ENCODE measurements around the gene BEST1.
"Not testable (repeated sequence)": the region's sequence is repeated elsewhere in the genome, so short reads cannot be mapped to it uniquely, and the experiment has no call there.

BEST1 gene

DNA sequence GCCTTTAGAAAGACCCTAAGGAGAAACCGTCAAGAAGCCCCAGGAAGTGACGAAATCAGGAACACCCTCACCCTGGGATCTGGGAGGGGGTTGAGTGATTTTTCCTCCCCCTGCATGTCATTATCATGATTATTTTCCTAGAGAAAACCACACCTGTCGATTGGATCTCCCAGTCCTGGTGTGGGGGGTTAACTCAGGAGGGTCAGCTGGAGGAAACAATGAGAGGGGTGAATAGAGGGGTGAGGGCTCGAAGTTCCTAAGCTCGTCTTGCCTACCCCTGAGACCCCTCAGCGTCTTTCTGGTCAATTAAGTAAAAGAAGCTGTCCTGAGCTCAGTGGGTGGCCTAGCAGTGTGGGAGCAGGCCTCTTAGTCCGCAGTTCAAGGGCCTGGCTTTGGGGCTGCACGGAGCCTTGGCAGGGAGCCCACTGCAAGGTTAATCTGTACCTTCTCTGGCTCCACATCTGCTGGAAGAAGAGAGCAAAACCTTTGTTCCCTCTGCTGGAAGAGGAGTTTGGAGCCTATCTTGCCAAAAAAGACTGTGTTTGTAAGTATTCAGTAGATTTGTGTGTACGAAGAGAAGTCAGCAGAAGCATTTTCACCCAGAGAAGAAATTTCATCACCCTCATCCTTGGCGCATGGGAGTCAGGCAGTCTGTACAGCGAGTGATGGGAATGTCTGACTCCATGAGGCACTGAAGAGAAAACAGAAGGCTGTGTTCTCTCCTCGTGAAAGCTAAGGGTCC lies 51.5 kb downstream of the BEST1 start:
- Histone ChIP-seq H4K20me1 (ENCODE audit: control insufficient read depth, insufficient read depth, low read depth, low read length) (no peaks in the 10 kb centered on the region), H3K4me3 (ENCODE audit: low read length) (no peak overlapping the region), H3K4me1 (ENCODE audit: control insufficient read depth, low read length) (peaks cover 6% of the 10 kb centered on the region), H3K79me2 (ENCODE audit: control insufficient read depth, low read length) (no peaks in the 10 kb centered on the region), H3K4me2 (ENCODE audit: low read length) (no peak overlapping the region), H3K27me3 (ENCODE audit: control insufficient read depth, low read length) (no peaks in the 10 kb centered on the region; the same call in 1 of the 2 replicates), H3K9me2 (replicated peaks; ENCODE audit: control insufficient read depth, low read length) (no peaks in the 10 kb centered on the region), H3F3A (ENCODE audit: control insufficient read depth, insufficient read depth) (no peaks in the 10 kb centered on the region), H3K36me3 (ENCODE audit: control insufficient read depth, low read length) (no peaks in the 10 kb centered on the region), H3K27ac (ENCODE audit: low read depth, low read length) (no peak overlapping the region), H3K9me3 (ENCODE audit: control insufficient read depth, insufficient read depth, low read length) (no peaks in the 10 kb centered on the region)
- no peak for TF ChIP-seq EZH2phosphoT487 (IDR thresholded peaks at IDR 0.05; ENCODE audit: borderline replicate concordance, low read length)
- TF ChIP-seq, protein P1, sequence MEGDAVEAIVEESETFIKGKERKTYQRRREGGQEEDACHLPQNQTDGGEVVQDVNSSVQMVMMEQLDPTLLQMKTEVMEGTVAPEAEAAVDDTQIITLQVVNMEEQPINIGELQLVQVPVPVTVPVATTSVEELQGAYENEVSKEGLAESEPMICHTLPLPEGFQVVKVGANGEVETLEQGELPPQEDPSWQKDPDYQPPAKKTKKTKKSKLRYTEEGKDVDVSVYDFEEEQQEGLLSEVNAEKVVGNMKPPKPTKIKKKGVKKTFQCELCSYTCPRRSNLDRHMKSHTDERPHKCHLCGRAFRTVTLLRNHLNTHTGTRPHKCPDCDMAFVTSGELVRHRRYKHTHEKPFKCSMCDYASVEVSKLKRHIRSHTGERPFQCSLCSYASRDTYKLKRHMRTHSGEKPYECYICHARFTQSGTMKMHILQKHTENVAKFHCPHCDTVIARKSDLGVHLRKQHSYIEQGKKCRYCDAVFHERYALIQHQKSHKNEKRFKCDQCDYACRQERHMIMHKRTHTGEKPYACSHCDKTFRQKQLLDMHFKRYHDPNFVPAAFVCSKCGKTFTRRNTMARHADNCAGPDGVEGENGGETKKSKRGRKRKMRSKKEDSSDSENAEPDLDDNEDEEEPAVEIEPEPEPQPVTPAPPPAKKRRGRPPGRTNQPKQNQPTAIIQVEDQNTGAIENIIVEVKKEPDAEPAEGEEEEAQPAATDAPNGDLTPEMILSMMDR (IDR thresholded peaks at IDR 0.05; ENCODE audit: low read depth, low read length, poor library complexity, severe bottlenecking) = no peak

DNA sequence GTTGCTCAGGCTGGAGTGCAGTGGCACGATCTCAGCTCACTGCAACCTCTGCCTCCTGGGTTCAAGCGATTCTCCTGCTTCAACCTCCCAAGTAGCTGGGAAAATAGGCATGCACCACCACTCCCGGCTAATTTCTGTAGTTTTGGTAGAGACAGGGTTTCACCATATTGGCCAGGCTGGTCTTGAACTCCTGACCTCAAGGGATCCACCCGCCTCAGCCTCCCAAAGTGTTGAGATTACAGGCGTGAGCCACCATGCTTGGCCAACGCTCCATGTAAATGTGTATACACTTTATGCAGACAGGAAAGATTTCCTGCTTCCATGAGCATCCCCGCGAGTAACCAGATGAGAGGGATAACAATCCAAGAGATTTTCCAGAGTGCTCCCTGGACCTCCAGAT lies 52.1 kb downstream of the BEST1 start:
- not testable (repeated sequence) for H3K27ac ChIP-seq (ENCODE audit: low read depth, low read length); H3K9me2 ChIP-seq (replicated peaks; ENCODE audit: control insufficient read depth, low read length); H3K27me3 ChIP-seq (ENCODE audit: control insufficient read depth, low read length); H3K79me2 ChIP-seq (ENCODE audit: control insufficient read depth, low read length); H3K4me2 ChIP-seq (ENCODE audit: low read length); H3K4me1 ChIP-seq (ENCODE audit: control insufficient read depth, low read length); H4K20me1 ChIP-seq (ENCODE audit: control insufficient read depth, insufficient read depth, low read depth, low read length); H3K36me3 ChIP-seq (ENCODE audit: control insufficient read depth, low read length); H3K4me3 ChIP-seq (ENCODE audit: low read length); H3K9me3 ChIP-seq (ENCODE audit: control insufficient read depth, insufficient read depth, low read length); H3F3A ChIP-seq (ENCODE audit: control insufficient read depth, insufficient read depth)

DNA sequence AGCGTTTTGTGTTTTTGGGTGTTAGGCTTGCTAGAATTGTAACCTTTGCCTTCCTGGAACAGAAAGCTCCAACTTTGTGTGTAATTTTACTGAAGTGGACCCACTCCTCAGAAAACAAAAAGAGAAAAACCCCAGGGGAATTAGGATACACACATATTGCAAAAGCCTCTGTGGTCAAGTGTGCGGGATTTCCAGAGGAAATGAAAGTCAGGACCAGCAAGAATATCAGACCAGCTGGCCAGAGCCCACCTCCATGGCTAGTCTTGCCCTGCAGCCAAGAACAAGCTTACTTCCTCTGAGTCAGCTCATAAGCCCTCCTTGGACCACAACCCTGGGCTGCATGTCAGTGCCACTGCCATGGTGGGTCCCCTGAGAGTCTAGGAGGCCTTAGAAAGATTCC lies 54.3 kb downstream of the BEST1 start:
- Histone ChIP-seq H3K36me3 (ENCODE audit: control insufficient read depth, low read length) (no peaks in the 10 kb centered on the region), H4K20me1 (ENCODE audit: control insufficient read depth, insufficient read depth, low read depth, low read length) (no peaks in the 10 kb centered on the region), H3K4me2 (ENCODE audit: low read length) (0 out of 2 replicates have a peak overlapping the region, but pooled peaks have one; percentile 4), H3K4me3 (ENCODE audit: low read length) (no peak overlapping the region), H3K9me3 (ENCODE audit: control insufficient read depth, insufficient read depth, low read length) (no peaks in the 10 kb centered on the region), H3K79me2 (ENCODE audit: control insufficient read depth, low read length) (no peaks in the 10 kb centered on the region), H3K4me1 (ENCODE audit: control insufficient read depth, low read length) (peaks cover 6% of the 10 kb centered on the region), H3K27me3 (ENCODE audit: control insufficient read depth, low read length) (peaks cover 5% of the 10 kb centered on the region), H3F3A (ENCODE audit: control insufficient read depth, insufficient read depth) (no peaks in the 10 kb centered on the region), H3K27ac (ENCODE audit: low read depth, low read length) (no peak overlapping the region), H3K9me2 (replicated peaks; ENCODE audit: control insufficient read depth, low read length) (no peaks in the 10 kb centered on the region)
- TF ChIP-seq, protein P1 (IDR thresholded peaks at IDR 0.05; ENCODE audit: low read depth, low read length, poor library complexity, severe bottlenecking) = no peak
- no peak for TF ChIP-seq EZH2phosphoT487 (IDR thresholded peaks at IDR 0.05; ENCODE audit: borderline replicate concordance, low read length)

DNA sequence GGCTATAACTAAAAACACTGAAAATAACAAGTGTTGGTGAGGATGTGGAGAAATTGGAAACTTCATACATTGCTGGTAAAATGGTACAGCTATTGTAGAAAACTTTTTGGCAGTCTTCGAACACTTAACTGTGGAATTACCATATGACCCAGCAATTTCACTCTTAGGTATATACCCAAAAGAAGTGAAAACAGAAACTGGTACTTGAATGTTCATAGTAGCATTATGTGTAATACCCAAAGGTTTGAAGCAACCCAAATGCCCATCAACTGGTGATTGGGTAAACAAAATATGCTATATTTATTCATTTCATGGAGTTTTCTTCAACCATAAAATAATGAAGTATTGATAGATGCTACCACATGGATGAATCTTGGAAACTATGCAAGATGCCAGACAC lies 58.0 kb downstream of the BEST1 start:
- Histone ChIP-seq H3F3A (ENCODE audit: control insufficient read depth, insufficient read depth) (no peaks in the 10 kb centered on the region), H3K36me3 (ENCODE audit: control insufficient read depth, low read length) (no peaks in the 10 kb centered on the region), H3K79me2 (ENCODE audit: control insufficient read depth, low read length) (no peaks in the 10 kb centered on the region), H3K4me3 (ENCODE audit: low read length) (no peak overlapping the region), H4K20me1 (ENCODE audit: control insufficient read depth, insufficient read depth, low read depth, low read length) (no peaks in the 10 kb centered on the region), H3K4me2 (ENCODE audit: low read length) (no peak overlapping the region), H3K9me2 (replicated peaks; ENCODE audit: control insufficient read depth, low read length) (no peaks in the 10 kb centered on the region), H3K4me1 (ENCODE audit: control insufficient read depth, low read length) (peaks cover 6% of the 10 kb centered on the region), H3K27ac (ENCODE audit: low read depth, low read length) (no peak overlapping the region), H3K27me3 (ENCODE audit: control insufficient read depth, low read length) (peaks cover 5% of the 10 kb centered on the region; the same call in 1 of the 2 replicates), H3K9me3 (ENCODE audit: control insufficient read depth, insufficient read depth, low read length) (no peaks in the 10 kb centered on the region)
- TF ChIP-seq, protein P1 (IDR thresholded peaks at IDR 0.05; ENCODE audit: low read depth, low read length, poor library complexity, severe bottlenecking) = no peak
- no peak for TF ChIP-seq EZH2phosphoT487 (IDR thresholded peaks at IDR 0.05; ENCODE audit: borderline replicate concordance, low read length)

Measured in DOHH2 (cell line).